ENCODE measurements around the gene APOE.
"Not testable (repeated sequence)": the region's sequence is repeated elsewhere in the genome, so short reads cannot be mapped to it uniquely, and the experiment has no call there.

Gene APOE

DNA sequence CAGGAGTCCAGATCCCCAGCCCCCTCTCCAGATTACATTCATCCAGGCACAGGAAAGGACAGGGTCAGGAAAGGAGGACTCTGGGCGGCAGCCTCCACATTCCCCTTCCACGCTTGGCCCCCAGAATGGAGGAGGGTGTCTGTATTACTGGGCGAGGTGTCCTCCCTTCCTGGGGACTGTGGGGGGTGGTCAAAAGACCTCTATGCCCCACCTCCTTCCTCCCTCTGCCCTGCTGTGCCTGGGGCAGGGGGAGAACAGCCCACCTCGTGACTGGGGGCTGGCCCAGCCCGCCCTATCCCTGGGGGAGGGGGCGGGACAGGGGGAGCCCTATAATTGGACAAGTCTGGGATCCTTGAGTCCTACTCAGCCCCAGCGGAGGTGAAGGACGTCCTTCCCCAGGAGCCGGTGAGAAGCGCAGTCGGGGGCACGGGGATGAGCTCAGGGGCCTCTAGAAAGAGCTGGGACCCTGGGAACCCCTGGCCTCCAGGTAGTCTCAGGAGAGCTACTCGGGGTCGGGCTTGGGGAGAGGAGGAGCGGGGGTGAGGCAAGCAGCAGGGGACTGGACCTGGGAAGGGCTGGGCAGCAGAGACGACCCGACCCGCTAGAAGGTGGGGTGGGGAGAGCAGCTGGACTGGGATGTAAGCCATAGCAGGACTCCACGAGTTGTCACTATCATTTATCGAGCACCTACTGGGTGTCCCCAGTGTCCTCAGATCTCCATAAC lies at the start of gene APOE:
Gene APOE, plus strand, starts transcription at position 360 of the 724 bp plus-strand sequence. CDS start 829 bp downstream, outside the sequence.
- no peak for DNase-seq

DNA sequence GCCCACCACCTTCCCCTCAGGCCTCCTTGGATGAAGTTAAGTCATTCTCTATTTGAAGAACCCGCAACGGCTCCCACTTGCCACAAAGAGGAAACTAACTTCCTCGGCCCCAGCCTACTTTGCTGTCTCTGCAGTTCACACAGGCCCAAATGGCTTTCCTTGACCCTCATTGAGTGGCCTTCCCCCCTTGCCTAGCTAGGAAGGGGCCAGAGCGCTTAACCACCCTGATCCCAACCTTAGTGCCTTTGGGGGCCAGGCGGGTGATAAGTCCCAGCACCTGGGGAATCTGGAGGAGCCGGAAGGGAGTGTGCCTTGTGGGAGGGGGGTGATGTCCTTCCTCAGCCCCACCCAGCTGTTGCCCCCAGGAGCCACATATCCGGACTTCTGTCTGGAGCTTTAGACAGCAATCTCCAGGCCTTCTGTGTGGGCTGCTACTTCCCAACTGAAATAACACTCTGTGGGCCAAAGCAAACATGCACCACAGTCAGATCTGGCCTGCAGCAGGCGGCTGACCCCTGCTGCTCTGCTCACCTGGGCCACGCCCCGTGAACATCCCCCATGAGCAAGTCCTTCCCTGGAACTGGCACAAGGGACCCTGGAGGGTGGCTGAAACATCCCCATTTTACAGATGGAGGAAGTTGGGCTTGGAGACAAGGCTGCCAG lies 49.0 kb upstream of the APOE start:
- no peak for DNase-seq

DNA sequence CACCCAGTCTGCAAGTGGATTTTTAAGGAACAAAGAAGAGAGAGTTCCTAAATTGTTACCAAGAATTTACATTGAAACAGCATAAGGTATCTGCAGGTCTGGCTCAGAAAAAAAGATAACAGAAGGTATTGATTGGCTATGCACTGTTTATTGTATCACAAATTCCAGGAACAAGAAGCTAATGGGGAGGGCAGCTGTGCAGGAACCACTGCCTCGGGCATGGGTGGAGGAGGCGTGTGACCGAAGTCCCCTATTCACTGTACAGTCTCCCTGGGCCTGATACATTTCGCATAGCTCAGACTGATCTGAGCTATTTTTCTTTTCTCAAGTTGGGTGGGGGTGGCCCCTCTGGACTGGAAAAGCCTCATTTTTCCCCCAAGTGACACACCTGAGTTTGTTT lies 47.8 kb upstream of the APOE start:
- no peak for DNase-seq

DNA sequence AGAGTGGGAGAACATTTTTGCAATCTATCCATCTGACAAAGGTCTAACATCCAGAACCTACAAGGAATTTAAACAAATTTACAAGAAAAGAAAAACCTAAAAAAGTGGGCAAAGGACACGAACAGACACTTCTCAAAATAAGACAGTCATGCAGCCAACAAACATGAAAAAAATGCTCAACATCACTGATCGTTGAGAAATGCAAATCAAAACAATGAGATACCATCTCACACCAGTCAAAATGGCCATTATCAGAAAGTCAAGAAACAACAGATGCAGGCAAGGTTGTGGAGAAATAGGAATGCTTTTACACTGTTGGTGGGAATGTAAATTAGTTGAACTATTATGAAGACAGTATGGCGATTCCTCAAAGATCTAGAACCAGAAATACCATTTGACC lies 44.0 kb upstream of the APOE start:
- DNase-seq: not testable (repeated sequence)

DNA sequence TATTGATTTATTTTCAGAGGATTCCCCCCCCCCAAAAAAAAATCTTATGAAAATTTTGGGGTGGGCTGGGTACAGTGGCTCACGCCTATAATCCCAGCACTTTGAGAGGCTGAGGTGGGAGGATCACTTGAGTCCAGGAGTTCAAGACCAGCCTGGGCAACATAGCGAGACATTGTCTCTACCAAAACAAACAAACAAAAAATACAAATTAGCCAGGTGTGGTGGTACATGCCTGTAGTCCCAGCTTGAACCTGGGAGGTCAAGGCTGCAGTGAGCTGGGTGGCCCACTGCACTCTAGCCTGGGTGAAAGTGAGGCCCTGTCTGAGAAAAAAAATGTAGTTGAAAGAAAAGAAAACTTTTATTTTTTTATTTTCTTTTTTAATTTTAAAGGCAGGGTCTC lies 41.6 kb upstream of the APOE start:
- no peak for DNase-seq

DNA sequence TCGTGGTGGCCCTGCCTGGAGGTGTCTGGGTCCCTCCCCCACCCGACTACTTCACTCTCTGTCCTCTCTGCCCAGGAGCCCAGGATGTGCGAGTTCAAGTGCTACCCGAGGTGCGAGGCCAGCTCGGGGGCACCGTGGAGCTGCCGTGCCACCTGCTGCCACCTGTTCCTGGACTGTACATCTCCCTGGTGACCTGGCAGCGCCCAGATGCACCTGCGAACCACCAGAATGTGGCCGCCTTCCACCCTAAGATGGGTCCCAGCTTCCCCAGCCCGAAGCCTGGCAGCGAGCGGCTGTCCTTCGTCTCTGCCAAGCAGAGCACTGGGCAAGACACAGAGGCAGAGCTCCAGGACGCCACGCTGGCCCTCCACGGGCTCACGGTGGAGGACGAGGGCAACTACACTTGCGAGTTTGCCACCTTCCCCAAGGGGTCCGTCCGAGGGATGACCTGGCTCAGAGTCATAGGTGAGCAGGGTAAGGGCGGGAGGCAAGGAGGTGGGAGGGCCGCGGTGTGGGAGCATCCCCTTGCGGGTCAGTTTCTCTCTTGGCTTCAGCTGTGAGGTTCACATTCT lies 40.3 kb upstream of the APOE start:
- no peak for DNase-seq

DNA sequence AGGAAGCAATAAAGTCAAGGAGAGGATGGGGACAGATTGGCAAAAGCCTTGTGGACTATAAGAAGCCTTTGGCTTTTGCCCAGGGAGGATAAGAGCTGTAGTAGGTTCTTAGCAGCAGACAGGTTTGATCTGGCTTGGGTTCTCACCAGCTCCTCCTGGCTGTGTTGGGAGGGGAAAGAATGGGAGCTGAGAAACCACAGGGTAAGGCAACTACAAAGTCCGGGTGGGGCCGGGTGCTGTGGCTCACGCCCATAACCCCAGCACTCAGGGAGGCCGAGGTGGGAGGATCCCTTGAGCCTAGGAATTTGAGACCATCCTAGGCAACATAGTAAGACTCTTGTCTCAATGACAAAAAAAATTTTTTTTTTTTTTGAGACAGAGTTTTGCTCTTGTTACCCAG lies 38.9 kb upstream of the APOE start:
- DNase-seq: no peak

DNA sequence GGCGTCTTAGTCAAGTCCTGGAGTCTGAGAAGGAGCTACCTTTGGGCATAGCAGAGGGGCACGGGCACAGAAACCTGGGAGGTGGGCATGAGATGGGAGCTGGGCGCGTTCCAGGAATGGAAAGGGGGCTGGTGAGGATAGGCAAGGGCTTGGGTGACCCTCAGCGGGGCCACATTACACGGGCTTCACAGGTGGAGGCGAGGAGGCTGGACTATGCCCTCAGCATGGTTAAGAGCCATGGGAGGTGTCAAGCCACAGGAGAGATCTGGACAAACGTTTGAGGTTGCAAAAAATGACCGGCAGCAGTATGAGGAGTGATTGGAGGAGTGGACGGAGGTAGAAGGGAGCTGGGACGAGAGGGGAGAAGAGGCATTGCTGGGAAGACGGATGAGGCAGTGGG lies 38.0 kb upstream of the APOE start:
- DNase-seq: no peak

DNA sequence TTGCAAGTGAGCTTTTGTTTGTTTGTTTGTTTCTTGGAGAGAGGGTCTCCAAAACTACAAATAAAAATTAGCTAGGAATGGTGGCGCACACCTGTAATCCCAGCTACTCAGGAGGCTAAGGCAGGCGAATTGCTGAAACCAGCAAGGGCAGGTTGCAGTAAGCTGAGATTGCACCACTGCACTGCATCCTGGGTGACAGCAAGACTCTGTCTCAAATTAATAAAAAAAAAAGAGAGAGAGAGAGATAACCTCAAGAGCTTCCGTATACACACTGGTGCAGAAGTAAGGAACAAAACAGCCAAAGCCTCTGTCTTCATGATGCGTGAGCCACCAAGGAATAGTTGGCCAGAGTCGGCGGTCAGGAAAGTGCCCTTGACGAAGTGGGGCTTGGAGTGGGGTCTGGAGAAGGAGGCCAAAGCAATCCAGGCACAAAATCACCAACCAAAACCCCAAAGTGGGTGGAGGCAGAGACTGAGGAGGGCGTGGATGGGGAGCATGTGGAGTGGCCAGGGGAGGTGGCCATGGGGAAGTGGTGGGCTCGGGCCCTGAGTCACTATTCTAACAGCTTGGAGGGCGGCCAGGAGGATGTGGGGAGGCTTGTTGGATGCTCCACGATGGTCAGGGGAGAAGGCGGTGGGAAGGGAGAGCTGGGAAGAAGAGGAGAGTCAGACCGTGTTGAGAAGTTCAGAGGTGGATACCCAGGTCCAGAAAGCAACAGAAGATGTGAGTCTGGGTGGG lies 35.7 kb upstream of the APOE start:
- DNase-seq: no peak

DNA sequence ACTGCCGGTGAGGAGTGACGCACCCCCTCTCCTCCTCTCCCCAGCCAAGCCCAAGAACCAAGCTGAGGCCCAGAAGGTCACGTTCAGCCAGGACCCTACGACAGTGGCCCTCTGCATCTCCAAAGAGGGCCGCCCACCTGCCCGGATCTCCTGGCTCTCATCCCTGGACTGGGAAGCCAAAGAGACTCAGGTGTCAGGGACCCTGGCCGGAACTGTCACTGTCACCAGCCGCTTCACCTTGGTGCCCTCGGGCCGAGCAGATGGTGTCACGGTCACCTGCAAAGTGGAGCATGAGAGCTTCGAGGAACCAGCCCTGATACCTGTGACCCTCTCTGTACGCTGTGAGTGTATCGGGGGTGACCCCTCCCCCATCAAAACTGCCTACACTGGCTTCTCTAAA lies 33.8 kb upstream of the APOE start:
- no peak for DNase-seq

DNA sequence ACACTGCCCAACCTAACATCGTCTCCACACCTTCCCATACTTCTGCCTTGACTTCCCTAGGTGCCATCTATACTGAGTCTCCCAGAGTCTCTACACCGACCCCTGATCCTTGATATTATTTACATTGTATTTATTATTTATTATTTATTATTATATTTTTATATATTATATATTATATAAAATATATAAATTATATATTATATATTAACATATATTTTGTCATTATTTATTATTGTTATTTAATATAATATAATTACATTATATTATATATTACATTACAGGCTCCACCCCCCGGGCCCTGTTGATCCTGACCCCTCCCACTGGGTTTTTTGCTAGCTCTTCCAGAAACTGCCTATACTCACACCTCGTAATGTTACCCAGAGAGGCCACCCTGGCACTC lies 32.9 kb upstream of the APOE start:
- no peak for DNase-seq

DNA sequence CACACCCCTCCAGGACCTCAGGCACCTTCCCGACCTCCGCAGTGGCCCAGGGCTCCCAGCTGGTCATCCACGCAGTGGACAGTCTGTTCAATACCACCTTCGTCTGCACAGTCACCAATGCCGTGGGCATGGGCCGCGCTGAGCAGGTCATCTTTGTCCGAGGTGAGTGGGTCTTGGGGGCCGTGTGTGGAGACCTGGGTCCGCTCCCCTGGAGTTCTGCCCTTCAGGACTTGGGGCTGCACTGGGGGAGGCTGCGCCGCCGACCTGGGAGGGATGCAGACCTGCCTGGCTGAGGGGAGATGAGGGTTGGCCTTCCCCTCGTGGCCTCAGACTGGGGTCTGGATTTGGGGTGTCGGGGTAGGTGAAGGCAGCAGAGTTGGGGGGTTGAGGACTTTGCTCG lies 31.3 kb upstream of the APOE start:
- no peak for DNase-seq

DNA sequence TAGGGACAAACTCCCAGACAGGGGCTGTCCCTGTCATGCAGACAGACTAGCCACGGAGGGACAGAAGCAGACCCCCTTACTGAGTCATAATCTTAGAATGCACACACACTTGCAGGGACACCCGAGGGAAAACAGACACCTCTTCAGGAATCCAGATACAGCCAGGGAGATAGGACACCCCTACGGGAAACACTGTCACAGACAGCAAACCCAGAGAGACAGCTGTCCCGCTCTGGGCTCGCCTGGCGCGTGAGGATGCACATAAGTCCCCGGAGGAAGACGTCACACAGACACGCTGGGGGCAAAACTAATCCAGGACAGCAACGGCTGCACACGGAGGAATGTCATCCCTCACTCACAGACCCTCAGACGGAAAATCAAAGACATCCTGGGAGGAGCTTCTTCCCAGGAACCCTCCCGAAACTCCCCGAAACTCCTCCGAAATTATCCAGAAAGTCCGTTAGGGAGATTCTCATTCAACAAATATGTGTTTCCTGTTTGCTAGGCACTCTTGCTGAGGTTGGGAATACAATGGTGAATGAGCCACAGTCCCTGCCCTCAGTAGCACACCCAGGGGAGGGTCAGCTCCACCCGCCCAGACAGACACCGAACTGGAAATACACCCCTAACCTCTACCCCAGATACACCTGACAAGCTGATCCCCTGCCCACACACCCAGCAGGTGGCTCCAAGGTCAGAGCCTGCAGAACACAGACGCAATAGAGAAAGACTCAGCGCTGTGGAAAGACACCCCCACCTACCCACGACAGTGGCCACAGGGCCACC lies 29.7 kb upstream of the APOE start:
- DNase-seq: no peak

DNA sequence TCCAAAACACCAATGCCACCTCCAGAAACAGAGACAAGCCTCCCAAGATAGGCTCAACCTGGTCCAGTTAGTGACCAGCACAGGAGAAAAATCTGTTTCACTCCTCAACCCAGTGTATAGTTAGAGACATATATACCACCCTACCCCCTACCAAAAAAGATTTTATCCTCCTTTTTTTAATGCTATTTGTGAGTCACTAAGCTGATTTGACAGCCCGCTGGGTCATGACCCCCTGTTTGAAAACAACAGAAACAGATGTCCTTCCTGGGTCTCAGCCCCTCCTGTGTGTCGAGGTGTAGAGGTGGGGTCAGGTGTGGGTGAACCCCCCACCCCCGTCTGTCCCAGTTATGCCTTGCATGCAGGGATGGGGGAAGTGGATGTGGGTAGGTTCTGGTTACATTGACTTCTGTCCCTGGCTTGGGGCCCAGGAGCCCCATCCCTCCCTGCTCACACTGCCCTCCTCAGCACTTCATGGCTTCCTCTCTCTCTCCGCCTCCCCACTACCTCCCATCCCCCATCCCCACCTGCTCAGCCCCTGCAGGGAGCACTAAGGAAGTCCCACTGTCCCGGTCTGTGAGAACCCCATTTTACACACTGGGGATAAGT lies 28.6 kb upstream of the APOE start:
- no peak for DNase-seq

DNA sequence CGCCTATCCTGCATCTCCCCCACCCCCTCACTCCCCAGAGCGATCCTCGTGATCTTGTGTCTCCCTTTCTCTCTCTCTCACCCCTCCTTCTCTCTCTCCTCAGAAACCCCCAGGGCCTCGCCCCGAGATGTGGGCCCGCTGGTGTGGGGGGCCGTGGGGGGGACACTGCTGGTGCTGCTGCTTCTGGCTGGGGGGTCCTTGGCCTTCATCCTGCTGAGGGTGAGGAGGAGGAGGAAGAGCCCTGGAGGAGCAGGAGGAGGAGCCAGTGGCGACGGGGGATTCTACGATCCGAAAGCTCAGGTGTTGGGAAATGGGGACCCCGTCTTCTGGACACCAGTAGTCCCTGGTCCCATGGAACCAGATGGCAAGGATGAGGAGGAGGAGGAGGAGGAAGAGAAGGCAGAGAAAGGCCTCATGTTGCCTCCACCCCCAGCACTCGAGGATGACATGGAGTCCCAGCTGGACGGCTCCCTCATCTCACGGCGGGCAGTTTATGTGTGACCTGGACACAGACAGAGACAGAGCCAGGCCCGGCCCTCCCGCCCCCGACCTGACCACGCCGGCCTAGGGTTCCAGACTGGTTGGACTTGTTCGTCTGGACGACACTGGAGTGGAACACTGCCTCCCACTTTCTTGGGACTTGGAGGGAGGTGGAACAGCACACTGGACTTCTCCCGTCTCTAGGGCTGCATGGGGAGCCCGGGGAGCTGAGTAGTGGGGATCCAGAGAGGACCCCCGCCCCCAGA lies 27.3 kb upstream of the APOE start:
- no peak for DNase-seq

DNA sequence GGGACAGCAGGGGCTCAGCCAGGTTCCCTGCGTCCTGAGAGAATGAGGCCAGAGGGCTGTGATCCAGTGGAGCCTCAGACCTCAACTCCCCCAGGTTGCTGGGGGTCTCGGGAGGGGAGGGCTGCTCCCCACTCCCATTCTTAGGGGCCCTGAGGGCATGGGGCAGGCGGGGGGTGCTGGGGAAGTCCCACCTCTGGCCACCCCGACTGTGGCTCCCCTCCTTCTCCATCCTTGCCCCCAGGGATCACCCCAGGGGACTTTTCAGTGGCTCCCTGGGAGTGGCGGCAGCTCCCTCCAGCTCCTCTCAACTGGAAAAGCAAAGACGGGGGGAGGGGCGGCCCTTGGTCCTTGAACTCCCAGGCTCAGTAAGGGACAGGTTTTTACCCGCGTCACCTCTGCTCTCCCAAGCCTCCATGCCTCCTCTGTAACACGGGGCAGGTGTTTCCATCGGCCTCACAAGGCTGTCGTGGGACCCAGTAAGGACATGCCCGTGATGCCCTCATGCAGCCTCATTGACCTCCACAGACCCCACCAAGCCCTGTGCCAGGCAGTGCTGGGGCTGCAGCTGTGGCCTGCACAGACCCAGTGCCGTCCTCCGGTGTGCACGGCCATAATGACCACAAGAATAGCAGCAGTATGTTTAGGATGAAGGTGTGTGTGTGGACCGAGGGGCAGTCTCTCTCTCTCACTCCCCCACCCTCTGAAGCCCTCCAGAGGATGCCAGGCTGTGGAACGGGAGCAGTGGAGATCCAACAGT lies 26.1 kb upstream of the APOE start:
- DNase-seq: no peak

DNA sequence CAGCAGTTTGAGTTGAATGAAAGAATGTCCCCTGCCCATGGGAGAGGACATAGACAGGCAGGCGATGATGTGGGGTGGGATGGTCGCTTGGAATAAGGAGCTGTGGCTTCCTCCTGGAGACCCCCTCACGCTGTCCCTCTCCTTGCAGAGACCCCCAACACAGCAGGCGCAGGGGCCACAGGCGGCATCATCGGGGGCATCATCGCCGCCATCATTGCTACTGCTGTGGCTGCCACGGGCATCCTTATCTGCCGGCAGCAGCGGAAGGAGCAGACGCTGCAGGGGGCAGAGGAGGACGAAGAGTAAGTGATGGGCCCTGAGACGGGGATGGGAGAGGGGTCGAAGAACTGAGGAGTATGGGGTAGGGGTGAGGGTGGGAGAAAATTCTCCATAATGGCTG lies 23.5 kb upstream of the APOE start:
- no peak for DNase-seq

DNA sequence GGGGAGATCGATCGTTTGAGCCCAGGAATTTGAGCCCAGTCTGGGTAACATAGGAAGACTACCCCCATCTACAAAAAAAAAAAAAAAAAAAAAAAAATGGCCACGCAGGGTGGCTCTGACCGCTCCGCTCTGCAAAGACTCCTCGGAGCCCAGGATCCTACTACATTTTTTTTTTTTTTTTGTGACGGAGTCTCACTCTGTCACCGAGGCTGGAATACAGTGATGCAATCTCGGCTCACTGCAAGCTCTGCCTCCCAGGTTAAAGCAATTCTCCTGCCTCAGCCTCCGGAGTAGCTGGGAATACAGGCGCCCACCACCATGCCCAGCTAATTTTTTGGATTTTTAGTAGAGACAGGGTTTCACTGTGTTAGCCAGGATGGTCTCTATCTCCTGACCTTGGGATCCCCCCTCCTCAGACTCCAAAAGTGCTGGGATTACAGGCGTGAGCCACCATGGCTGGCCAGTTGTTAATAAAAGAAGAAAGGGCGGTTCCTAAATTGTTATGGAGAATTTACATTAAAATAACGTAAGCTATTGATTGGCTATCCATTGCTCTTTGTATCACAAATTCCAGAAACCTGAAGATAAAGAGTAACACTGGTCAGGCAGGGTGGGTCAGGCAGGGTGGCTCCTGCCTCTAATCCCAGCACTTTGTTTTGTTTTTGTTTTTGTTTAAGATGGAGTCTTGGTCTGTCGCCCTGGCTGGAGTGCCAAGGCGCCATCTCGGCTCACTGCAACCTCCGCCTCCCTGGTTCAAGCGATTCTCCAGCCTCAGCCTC lies 22.8 kb upstream of the APOE start:
- DNase-seq: not testable (repeated sequence)

DNA sequence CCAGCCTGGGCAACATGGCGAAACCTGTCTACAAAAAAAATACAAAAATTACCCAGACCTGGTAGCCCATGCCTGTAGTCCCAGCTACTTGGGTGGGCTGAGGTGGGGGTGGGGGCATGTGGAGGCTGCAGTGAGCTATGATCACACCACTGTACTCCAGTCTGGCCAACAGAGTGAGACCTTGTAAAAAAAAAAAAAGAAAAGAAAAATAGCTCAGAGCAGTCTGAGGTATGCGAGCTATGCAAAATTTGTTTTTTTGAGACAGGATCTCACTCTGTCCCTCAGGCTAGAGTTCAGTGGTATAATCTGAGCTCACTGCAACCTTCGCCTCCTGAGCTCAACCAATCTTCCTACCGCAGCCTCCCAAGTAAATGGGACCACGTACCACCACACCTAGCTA lies 21.7 kb upstream of the APOE start:
- DNase-seq: no peak

DNA sequence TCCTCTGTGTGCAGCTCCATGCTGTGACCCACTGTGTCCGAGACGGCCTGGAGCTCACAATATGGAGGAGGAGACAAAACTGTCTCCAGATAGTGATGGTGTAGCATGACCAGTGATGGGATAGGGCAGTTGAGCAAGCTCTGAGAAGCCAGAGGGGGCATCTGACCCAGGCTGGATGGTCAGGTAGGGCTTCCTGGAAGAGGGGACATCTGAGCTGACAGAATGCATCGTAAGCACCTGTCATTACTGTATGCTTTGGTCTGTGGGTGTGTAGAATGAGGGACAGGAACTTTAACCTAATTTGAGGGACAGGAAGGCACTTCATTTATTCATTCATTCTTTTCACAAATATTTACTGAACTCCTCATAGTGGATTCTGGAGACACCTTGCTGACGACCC lies 21.0 kb upstream of the APOE start:
- DNase-seq: no peak

Data from stimulated activated CD8-positive, alpha-beta memory T cell treated with anti-CD3 and anti-CD28 coated beads, Interleukin-4, amount 100 ng/mL, for 48 hours (primary cell).